HL-60 (cell line): ENCODE measurements around the gene CCDC85A.

Source experiments
- DNase-seq, 2 experiments: peaks; one replicate each; pipeline ENCODE4 v3.0.0-alpha.2; 2010 to 2020; ENCODE audit warnings: low read depth in 1 of 2, low spot score in 1 of 2
- H3K27ac ChIP-seq: fragments of 250-450 bp; sonication (Bioruptor Pico); replicated peaks from 2 replicates; pipeline ENCODE4 v1.5.1; 2020; ENCODE audit warnings: mild to moderate bottlenecking, moderate library complexity
- H3K27me3 ChIP-seq: fragments of 250-450 bp; sonication (Bioruptor Pico); 2 replicates; pipeline ENCODE4 v1.5.1; 2021; ENCODE audit warnings: mild to moderate bottlenecking, moderate library complexity; ENCODE audit not compliant: insufficient read depth, poor library complexity, severe bottlenecking
- H3K4me3 ChIP-seq: replicated peaks from 2 replicates; pipeline ENCODE4 v1.5.1; 2011; ENCODE audit warnings: mild to moderate bottlenecking, control low read depth, low read length; ENCODE audit not compliant: insufficient read depth
- GABPA ChIP-seq: IDR thresholded peaks from 2 replicates; pipeline ENCODE4 v1.6.1; 2012; ENCODE audit warnings: low read depth
- POLR2AphosphoS5 ChIP-seq: IDR thresholded peaks from 2 replicates; pipeline ENCODE4 v1.6.1; 2012; ENCODE audit warnings: low read depth
- SPI1 ChIP-seq: IDR thresholded peaks from 2 replicates; pipeline ENCODE4 v1.6.1; 2012; ENCODE audit warnings: low read depth, mild to moderate bottlenecking, borderline replicate concordance
- TF ChIP-seq, protein P1 (sequence below): IDR thresholded peaks from one replicate; pipeline ENCODE4 v1.5.1; 2011; ENCODE audit warnings: low read length, control low read depth, inconsistent platforms; ENCODE audit not compliant: insufficient read depth
- TF ChIP-seq, protein P2 (sequence below): IDR thresholded peaks from 2 replicates; pipeline ENCODE4 v1.6.1; 2012; ENCODE audit warnings: low read depth; ENCODE audit not compliant: insufficient replicate concordance

CCDC85A gene

DNA sequence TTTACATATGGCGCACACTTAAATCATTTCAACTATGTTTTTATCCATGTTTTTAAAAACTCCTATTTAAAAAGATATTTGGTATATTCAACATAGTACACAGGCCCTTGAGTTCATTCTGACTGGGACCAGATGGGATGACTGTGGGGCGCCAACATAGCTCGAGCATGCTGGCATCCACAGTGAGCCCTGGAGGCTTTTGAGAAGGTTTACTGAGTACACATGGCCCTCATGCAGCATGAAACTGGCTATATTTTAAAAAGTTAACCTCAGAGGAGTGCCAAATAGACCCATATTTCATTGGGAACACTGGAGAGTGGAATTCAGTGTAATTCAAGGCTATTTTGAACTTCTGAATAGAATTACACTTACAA, 83.6 kb downstream of the CCDC85A start:
- DNase-seq: no peak
- TF ChIP-seq, protein P1, sequence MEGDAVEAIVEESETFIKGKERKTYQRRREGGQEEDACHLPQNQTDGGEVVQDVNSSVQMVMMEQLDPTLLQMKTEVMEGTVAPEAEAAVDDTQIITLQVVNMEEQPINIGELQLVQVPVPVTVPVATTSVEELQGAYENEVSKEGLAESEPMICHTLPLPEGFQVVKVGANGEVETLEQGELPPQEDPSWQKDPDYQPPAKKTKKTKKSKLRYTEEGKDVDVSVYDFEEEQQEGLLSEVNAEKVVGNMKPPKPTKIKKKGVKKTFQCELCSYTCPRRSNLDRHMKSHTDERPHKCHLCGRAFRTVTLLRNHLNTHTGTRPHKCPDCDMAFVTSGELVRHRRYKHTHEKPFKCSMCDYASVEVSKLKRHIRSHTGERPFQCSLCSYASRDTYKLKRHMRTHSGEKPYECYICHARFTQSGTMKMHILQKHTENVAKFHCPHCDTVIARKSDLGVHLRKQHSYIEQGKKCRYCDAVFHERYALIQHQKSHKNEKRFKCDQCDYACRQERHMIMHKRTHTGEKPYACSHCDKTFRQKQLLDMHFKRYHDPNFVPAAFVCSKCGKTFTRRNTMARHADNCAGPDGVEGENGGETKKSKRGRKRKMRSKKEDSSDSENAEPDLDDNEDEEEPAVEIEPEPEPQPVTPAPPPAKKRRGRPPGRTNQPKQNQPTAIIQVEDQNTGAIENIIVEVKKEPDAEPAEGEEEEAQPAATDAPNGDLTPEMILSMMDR: no peak
- no peak for TF ChIP-seq GABPA

DNA sequence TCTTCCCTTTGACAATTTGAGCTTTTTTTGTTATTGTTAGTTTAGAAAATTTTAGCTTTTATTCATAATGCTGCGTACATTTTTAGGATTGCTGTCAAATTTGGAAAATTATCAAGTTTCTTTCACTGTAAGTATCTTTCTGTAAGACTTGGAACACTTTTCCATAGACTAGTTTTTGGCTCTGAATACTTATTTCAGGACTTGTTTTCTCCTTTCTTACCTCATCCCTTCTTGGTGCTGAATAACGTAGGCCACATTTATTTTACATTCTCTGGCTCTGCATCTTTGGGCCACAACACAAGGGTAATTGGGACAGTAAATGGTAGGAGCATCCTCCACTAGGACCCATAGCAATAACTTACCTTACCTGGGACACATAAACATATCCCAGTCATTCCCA, 85.1 kb downstream of the CCDC85A start:
- Histone ChIP-seq H3K27ac (no peak overlapping the region), H3K27me3 (no peaks in the 10 kb centered on the region), H3K4me3 (no peak overlapping the region)
- no peak for DNase-seq
- no peak for TF ChIP-seq POLR2AphosphoS5
- TF ChIP-seq SPI1: no peak
- no peak for TF ChIP-seq GABPA
- TF ChIP-seq, protein P1: no peak

More for the DNA sequence above, 83.6 kb downstream of the CCDC85A start:
- Histone ChIP-seq H3K27ac (no peak overlapping the region), H3K27me3 (no peaks in the 10 kb centered on the region), H3K4me3 (no peak overlapping the region)

- DNase-seq: no peak
These were observed 87.5 kb downstream of the CCDC85A start for GRCh38 chr2:56271275-56271674.

DNA sequence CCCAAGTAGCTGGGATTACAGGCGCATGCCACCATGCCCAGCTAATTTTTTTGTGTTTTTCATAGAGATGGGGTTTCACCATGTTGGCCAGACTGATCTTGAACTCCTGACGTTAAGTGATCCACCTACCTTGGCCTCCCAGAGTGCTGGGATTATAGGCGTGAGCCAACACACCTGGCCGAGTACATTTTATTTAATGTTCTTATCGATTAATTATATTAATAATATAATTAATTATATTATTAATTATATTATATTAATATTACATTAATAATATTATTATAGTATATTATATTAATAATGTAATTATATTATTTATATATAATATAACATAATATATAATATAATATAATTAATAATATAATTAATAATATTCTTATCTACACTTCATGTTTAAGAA, 101.4 kb downstream of the CCDC85A start:
- no peak for DNase-seq
- Histone ChIP-seq H3K27ac (no peak overlapping the region), H3K4me3 (no peak overlapping the region), H3K27me3 (no peaks in the 10 kb centered on the region)
- TF ChIP-seq SPI1 (no peak), POLR2AphosphoS5 (no peak), GABPA (no peak)
- TF ChIP-seq, protein P1: no peak

More at GRCh38 chr2:56271275-56271674, 87.5 kb downstream of the CCDC85A start:
- no peak overlapping the region for H3K4me3 ChIP-seq
- H3K27me3 ChIP-seq: no peaks in the 10 kb centered on the region
- TF ChIP-seq, protein P1: no peak
- TF ChIP-seq POLR2AphosphoS5 (no peak), GABPA (no peak), SPI1 (no peak)
- TF ChIP-seq, protein P2, sequence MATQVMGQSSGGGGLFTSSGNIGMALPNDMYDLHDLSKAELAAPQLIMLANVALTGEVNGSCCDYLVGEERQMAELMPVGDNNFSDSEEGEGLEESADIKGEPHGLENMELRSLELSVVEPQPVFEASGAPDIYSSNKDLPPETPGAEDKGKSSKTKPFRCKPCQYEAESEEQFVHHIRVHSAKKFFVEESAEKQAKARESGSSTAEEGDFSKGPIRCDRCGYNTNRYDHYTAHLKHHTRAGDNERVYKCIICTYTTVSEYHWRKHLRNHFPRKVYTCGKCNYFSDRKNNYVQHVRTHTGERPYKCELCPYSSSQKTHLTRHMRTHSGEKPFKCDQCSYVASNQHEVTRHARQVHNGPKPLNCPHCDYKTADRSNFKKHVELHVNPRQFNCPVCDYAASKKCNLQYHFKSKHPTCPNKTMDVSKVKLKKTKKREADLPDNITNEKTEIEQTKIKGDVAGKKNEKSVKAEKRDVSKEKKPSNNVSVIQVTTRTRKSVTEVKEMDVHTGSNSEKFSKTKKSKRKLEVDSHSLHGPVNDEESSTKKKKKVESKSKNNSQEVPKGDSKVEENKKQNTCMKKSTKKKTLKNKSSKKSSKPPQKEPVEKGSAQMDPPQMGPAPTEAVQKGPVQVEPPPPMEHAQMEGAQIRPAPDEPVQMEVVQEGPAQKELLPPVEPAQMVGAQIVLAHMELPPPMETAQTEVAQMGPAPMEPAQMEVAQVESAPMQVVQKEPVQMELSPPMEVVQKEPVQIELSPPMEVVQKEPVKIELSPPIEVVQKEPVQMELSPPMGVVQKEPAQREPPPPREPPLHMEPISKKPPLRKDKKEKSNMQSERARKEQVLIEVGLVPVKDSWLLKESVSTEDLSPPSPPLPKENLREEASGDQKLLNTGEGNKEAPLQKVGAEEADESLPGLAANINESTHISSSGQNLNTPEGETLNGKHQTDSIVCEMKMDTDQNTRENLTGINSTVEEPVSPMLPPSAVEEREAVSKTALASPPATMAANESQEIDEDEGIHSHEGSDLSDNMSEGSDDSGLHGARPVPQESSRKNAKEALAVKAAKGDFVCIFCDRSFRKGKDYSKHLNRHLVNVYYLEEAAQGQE: no peak
- no peak overlapping the region for H3K27ac ChIP-seq

DNA sequence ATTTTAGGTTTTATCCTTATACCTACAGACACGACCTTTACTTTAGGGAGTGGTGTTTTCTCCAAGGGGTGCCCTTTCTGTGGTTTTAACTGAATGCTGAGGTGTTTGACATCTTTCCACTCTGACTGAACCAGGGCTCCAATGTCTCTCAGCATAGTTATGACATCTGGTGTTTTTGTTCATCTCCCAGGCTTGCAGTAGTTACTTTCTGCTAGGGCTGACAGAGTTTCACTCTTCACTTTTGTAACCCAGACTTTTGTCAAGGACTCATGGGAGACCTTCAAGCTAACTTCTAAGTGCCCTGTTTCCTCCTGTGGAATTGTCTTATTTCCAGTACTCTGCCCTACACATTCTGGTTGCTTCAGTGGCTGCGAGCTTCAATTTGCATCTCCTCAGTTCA, 103.1 kb downstream of the CCDC85A start:
- TF ChIP-seq, protein P1: no peak
- TF ChIP-seq POLR2AphosphoS5 (no peak), SPI1 (no peak), GABPA (no peak)
- TF ChIP-seq, protein P2: no peak
- no peak for DNase-seq
- no peak overlapping the region for H3K27ac ChIP-seq
- H3K4me3 ChIP-seq: no peak overlapping the region
- H3K27me3 ChIP-seq: no peaks in the 10 kb centered on the region
